GM19025 (cell line): ENCODE measurements around the gene PKM.

Experiments used
- ATAC-seq: cut with Tn5 transposase; IDR thresholded peaks from one replicate; pipeline ENCODE4 v1.9.1; 2021; ENCODE audit warnings: mild to moderate bottlenecking, low read depth, moderate library complexity; ENCODE audit not compliant: unreplicated experiment

The PKM gene

GRCh38 chr15:72236381-72237003 is 5.5 kb upstream of the PKM start:
- no peak for ATAC-seq

GRCh38 chr15:72235298-72235697 is 4.3 kb upstream of the PKM start:
- ATAC-seq, result no peak

GRCh38 chr15:72233769-72234168 is 2.8 kb upstream of the PKM start:
- no peak for ATAC-seq

GRCh38 chr15:72231833-72232478 is 966 bp upstream of the PKM start:
- ATAC-seq, result no peak

- ATAC-seq, result no peak
Measured at GRCh38 chr15:72230197-72231065, 559 bp downstream of the PKM start.

GRCh38 chr15:72229947-72230196 is 1.1 kb downstream of the PKM start:
- no peak for ATAC-seq

GRCh38 chr15:72229076-72229946 is 1.7 kb downstream of the PKM start:
- no peak for ATAC-seq

- ATAC-seq, result no peak
Measured at GRCh38 chr15:72227720-72228119, 3.3 kb downstream of the PKM start.

- ATAC-seq, result no peak
Measured at GRCh38 chr15:72227192-72227586, 3.8 kb downstream of the PKM start.

- no peak for ATAC-seq
Measured at GRCh38 chr15:72223278-72223677, 7.7 kb downstream of the PKM start.

GRCh38 chr15:72222393-72222792 is 8.6 kb downstream of the PKM start:
- no peak for ATAC-seq

GRCh38 chr15:72220687-72221086 is 10.3 kb downstream of the PKM start:
- no peak for ATAC-seq

- ATAC-seq, result no peak
Measured at GRCh38 chr15:72217216-72217615, 13.8 kb downstream of the PKM start.

GRCh38 chr15:72216079-72216478 is 14.9 kb downstream of the PKM start:
- ATAC-seq, result no peak

- no peak for ATAC-seq
Measured at GRCh38 chr15:72207558-72208085, 23.4 kb downstream of the PKM start.

GRCh38 chr15:72206677-72207000 is 24.4 kb downstream of the PKM start:
- no peak for ATAC-seq

GRCh38 chr15:72205896-72206676 is 24.9 kb downstream of the PKM start:
- no peak for ATAC-seq

- ATAC-seq, result no peak
Measured at GRCh38 chr15:72205273-72205672, 25.7 kb downstream of the PKM start.

- no peak for ATAC-seq
Measured at GRCh38 chr15:72203507-72203837, 27.5 kb downstream of the PKM start.

- no peak for ATAC-seq
Measured at GRCh38 chr15:72202801-72203506, 28.0 kb downstream of the PKM start.
